ENCODE results near the gene NOD2.

The NOD2 gene

DNA sequence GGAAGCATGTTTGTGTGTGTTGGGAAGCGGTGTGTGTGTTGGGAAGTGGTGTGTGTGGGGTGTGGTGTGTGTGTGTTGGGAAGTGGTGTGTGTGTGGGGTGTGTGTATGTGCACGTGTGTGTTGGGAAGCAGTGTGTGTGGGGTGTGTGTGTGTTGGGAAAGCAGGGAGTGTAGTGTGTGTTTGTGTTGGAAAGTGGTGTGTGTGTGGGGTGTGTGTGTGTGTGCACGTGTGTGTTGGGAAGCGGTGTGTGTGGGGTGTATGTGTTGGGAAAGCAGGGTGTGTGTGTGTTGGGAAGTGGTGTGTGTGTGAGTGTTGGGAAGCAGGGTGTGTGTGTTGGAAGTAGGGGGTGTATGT lies 785 bp upstream of the NOD2 start:
- no peak for DNase-seq (ENCODE audit: low read depth)
- no peak for TF ChIP-seq CTCF (conservative IDR thresholded peaks at IDR 0.05; ENCODE audit: control insufficient read depth, insufficient read depth, low read depth, low read length)
- H3K4me3 ChIP-seq (ENCODE audit: control insufficient read depth, low read depth, low read length), result no peak overlapping the region

DNA sequence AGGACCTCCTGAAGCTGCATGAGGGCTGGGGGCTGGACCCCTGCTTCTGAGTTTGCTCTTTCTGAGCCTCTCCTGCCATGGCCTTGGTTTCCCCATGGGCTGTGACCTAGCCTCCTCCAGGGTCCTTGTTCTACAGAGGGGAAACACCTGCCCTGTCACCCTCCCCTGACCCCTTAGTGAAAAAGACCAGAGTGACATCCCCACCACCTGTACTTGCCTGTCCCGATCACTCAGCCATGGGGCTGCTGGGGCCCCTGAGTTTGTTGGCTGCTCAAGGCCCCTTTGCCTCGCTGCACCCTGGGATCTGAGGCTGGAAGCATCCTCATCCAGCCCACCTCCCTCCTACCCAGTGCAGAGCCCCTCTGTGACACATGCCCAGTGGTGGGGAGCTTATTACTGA lies 800 bp downstream of the NOD2 start:
- no peak for DNase-seq (ENCODE audit: low read depth)
- no peak for TF ChIP-seq CTCF (conservative IDR thresholded peaks at IDR 0.05; ENCODE audit: control insufficient read depth, insufficient read depth, low read depth, low read length)
- H3K4me3 ChIP-seq (ENCODE audit: control insufficient read depth, low read depth, low read length), result no peak overlapping the region

DNA sequence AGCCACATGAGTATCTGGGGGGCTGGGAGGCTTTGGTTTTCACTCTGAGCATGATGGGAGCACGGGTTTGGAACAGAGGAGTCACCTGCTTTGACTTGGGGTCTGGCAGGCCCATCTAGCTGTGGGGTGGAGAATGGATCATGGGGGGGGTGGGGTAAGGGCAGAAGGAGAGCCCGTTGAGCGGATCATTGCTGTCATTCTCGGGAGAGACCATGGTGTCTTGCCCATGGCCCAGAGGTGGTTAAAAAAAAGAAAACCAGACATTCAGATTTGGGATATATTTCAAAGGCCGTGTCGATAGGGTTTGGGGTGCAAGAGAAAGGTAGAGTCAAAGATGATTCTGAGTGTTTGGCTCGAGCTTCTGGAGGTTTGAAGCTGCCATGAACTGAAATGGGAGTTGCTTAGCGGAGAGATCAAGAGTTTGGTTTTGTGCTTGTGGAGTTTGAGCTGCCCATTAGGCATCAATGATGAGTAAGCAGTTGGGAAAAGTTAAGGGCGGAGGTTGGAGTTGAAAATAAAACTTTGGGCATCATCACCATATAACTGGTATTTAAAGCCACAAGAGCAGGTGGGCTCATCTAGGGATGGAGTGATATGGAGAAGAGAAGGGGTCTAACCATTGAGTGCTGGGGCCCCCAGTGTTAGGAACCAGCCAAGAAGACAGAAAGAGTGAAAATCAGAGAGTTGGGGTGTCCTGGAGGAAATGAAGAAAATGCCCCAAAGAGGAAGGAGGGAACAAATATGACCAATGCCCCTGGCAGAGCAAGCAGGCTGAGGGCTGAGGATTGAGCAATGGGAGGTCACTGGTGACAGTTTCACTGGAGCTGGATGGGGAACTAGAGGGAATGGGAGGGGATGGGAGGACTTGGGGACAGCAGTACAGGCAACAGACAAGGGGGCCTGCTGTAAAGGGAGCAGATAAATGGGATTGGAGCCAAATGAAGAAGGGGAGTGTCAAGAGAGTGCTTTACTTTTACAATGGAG lies 1.9 kb downstream of the NOD2 start:
- no peak for DNase-seq (ENCODE audit: low read depth)
- TF ChIP-seq CTCF (conservative IDR thresholded peaks at IDR 0.05; ENCODE audit: control insufficient read depth, insufficient read depth, low read depth, low read length), result no peak
- H3K4me3 ChIP-seq (ENCODE audit: control insufficient read depth, low read depth, low read length), result no peak overlapping the region

GRCh38 chr16:50696126-50696525 lies 2.7 kb downstream of the NOD2 start:
- no peak for TF ChIP-seq CTCF (conservative IDR thresholded peaks at IDR 0.05; ENCODE audit: control insufficient read depth, insufficient read depth, low read depth, low read length)
- H3K4me3 ChIP-seq (ENCODE audit: control insufficient read depth, low read depth, low read length), result no peak overlapping the region
- DNase-seq (ENCODE audit: low read depth), result no peak

- peak; percentile 81 for DNase-seq (ENCODE audit: low read depth)
- TF ChIP-seq CTCF (conservative IDR thresholded peaks at IDR 0.05; ENCODE audit: control insufficient read depth, insufficient read depth, low read depth, low read length), result no peak
- no peak overlapping the region for H3K4me3 ChIP-seq (ENCODE audit: control insufficient read depth, low read depth, low read length)
Measured at GRCh38 chr16:50696575-50697420, 3.4 kb downstream of the NOD2 start.

DNA sequence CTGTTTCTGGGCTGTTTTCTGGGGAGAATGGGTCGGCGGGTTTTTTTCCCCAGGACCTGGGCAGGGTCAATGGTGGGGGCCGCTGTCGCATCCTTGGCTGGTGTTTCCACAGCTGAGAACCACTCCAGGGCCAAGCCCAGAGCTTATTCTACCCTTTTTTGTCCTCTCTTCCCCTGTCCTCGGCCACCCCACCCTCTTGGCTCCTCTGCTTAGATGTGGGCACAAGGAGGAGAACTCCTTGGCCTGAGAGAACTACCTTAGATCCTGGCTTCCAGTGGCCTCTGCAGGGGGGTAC lies 4.0 kb downstream of the NOD2 start:
- no peak overlapping the region for H3K4me3 ChIP-seq (ENCODE audit: control insufficient read depth, low read depth, low read length)
- TF ChIP-seq CTCF (conservative IDR thresholded peaks at IDR 0.05; ENCODE audit: control insufficient read depth, insufficient read depth, low read depth, low read length), result no peak
- no peak for DNase-seq (ENCODE audit: low read depth)
